Subcutaneous adipose tissue (tissue), 4 donors: ENCODE measurements around the gene CNKSR3. TPM values are rescaled to one million over a fixed set of nuclear protein-coding genes. Genes with fewer than 3 reads are reported as not detected.

ENCODE experiments used
- total RNA-seq, 4 donors: library from RNA; depleted of rRNA; stranded (reverse); fragments of >200 nt; gene quantifications; one replicate each; pipeline ENCODE4 v1.1.0, GENCODE V29; 2016
- TF ChIP-seq, protein P1 (sequence below): fragments of 450-650 bp; IDR thresholded peaks from one replicate; pipeline ENCODE4 v1.5.1; 2016; ENCODE audit warnings: low read depth, mild to moderate bottlenecking, control low read depth, antibody characterized with exemption, moderate library complexity

The CNKSR3 gene
- total RNA-seq, 4 donors from 2014 or later, result 2.4 to 5.5 (median 3.3) TPM

DNA sequence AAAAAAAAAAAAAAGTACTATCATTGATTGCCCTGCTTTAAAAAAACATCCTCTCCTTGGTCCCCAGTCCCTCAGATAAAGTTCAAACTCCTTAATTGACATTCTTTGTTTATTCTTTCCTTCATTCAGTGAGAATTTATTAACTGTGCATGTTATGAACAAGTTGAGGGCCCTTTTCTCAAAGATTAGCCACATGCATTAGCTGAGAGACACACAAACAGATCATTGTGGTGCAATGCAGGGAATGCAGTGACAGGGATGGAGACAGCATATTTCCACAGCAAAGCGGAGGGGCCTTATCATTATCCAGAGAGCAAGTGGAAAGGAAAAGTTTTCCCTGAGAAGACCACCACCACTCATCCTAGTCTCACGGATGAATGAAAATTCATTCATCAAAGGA, 132.0 kb downstream of the CNKSR3 start:
- TF ChIP-seq, protein P1, sequence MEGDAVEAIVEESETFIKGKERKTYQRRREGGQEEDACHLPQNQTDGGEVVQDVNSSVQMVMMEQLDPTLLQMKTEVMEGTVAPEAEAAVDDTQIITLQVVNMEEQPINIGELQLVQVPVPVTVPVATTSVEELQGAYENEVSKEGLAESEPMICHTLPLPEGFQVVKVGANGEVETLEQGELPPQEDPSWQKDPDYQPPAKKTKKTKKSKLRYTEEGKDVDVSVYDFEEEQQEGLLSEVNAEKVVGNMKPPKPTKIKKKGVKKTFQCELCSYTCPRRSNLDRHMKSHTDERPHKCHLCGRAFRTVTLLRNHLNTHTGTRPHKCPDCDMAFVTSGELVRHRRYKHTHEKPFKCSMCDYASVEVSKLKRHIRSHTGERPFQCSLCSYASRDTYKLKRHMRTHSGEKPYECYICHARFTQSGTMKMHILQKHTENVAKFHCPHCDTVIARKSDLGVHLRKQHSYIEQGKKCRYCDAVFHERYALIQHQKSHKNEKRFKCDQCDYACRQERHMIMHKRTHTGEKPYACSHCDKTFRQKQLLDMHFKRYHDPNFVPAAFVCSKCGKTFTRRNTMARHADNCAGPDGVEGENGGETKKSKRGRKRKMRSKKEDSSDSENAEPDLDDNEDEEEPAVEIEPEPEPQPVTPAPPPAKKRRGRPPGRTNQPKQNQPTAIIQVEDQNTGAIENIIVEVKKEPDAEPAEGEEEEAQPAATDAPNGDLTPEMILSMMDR, result no peak

GRCh38 chr6:154377726-154378125, 132.8 kb downstream of the CNKSR3 start:
- TF ChIP-seq, protein P1, result no peak

GRCh38 chr6:154373971-154374370, 136.5 kb downstream of the CNKSR3 start:
- TF ChIP-seq, protein P1, result no peak

DNA sequence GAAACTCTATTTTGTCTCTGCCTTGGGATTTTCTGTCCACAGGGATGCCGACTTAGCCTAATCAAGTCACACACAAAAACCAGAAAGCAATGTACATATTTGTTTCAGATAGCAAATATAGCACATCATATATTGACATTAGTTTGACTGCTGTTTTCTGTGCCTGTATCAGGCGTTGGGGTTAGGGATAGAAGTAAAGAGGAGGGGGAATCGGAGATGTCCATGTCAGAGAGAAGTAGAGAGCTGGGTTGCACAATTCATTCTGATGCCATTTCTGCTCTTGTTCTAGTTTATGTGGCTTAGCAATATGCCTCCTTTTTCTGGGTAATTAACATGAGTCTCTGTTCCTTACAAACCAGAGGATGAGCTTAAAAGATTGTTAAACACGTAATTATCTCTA, 139.2 kb downstream of the CNKSR3 start:
- TF ChIP-seq, protein P1, result no peak

DNA sequence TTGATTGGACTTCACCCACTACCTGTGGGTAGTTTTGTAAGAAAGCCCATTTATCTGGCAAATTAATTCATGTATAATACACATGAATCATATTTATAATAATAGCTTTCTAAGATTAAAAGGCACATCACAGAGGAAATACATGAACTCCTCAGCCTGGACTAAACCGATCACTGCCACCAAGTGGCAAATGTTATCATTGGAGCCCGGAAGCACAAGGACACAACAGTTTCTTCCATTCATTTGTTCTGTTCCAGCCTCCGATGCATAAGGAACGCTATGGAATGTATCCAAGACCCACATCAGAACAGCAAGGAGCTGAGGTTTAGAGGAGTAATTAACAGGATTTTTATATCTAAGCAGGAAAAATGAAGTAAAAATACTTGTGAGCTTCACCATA, 139.9 kb downstream of the CNKSR3 start:
- TF ChIP-seq, protein P1, result no peak

DNA sequence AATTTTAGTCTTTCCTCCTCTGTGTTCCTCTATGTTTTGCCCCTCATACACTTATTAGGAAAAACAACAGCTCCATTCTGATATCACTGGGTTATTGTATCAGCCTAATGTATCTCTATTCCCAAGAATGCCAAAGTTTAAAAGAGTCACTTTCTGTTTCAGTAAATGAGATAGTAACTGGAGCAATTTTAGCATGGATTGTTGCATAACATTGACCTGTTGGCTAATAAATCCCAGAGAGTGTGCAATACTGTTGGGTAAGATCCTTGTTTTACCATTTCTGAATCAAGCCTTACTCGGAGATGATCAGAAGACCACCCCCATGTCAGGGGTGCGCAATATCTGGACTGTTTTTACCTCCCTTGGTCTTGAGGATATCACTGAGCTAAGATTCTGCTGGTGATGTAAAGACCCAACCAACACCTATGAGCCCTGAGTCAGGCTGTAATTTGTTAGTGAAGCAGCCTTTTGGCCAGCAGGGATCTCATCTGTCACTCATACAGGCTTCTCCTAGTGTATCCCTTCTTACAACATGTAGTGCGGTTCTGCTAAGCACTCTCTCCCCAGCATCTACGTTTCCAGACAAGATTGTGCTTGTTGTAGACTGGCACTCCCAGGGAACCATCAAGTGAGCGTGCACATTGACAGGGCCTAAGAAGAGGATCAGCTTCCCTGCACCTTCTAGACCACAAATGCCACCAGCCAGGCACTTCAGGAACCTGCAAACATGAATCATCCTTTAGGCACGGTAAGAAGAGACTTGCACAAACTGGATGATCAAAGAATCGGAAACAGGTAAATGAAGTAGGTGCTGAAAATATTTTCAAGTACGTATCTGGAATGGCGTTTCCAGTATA, 142.4 kb downstream of the CNKSR3 start:
- TF ChIP-seq, protein P1, result no peak

GRCh38 chr6:154367336-154367735, 143.1 kb downstream of the CNKSR3 start:
- TF ChIP-seq, protein P1, result no peak
